GM21360 (cell line): Measurements from ENCODE around the gene ATP2A2.
"Not testable (repeated sequence)": the region's sequence is repeated elsewhere in the genome, so short reads cannot be mapped to it uniquely, and the experiment has no call there.

ENCODE experiments used
- ATAC-seq: cut with Tn5 transposase; IDR thresholded peaks from one replicate; pipeline ENCODE4 v1.9.1; 2021; ENCODE audit warnings: mild to moderate bottlenecking, moderate library complexity; ENCODE audit not compliant: unreplicated experiment

Gene ATP2A2

DNA sequence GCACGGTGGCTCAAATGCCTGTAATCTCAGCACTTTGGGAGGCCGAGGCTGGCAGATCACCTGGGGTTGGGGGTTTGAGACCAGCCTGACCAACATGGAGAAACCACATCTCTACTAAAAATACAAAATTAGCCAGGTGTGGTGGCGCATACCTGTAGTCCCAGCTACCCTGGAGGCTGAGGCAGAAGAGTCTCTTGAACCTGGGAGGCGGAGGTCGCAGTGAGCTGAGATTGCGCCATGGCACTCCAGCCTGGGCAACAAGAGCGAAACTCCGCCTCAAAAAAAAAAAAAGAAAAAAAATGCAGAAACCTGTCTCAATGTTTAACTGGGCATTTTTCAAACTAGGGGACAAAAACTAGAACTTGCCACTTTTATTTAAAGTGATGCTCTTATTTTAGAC is 59.2 kb downstream of the ATP2A2 start:
- not testable (repeated sequence) for ATAC-seq

DNA sequence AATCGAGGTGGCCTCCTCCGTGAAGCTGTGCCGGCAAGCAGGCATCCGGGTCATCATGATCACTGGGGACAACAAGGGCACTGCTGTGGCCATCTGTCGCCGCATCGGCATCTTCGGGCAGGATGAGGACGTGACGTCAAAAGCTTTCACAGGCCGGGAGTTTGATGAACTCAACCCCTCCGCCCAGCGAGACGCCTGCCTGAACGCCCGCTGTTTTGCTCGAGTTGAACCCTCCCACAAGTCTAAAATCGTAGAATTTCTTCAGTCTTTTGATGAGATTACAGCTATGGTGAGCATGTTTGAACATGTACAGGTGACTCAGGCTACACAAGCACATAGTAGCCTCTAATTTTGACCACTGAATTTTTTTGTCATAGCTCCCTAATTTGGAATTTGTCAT is 59.7 kb downstream of the ATP2A2 start:
- no peak for ATAC-seq

DNA sequence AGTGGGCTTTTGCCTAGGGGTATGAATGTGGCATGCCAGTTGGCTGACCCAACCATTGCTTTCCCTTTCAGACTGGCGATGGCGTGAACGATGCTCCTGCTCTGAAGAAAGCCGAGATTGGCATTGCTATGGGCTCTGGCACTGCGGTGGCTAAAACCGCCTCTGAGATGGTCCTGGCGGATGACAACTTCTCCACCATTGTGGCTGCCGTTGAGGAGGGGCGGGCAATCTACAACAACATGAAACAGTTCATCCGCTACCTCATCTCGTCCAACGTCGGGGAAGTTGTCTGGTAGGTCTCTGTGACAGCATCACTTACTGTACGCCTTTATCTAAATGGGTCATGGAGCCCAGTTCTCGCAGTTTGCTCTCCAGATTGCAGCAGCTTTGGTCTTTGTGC is 61.1 kb downstream of the ATP2A2 start:
- no peak for ATAC-seq

DNA sequence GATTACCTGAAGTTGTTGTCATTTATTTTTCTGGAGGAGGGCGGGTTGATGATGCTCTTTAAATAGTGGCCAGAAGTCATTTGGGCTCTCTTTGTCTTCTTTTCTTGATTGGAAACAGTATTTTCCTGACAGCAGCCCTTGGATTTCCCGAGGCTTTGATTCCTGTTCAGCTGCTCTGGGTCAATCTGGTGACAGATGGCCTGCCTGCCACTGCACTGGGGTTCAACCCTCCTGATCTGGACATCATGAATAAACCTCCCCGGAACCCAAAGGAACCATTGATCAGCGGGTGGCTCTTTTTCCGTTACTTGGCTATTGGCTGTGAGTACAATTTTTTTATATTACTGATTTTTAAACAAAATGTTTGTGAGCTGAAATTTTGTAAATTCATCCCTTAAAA is 62.1 kb downstream of the ATP2A2 start:
- no peak for ATAC-seq

DNA sequence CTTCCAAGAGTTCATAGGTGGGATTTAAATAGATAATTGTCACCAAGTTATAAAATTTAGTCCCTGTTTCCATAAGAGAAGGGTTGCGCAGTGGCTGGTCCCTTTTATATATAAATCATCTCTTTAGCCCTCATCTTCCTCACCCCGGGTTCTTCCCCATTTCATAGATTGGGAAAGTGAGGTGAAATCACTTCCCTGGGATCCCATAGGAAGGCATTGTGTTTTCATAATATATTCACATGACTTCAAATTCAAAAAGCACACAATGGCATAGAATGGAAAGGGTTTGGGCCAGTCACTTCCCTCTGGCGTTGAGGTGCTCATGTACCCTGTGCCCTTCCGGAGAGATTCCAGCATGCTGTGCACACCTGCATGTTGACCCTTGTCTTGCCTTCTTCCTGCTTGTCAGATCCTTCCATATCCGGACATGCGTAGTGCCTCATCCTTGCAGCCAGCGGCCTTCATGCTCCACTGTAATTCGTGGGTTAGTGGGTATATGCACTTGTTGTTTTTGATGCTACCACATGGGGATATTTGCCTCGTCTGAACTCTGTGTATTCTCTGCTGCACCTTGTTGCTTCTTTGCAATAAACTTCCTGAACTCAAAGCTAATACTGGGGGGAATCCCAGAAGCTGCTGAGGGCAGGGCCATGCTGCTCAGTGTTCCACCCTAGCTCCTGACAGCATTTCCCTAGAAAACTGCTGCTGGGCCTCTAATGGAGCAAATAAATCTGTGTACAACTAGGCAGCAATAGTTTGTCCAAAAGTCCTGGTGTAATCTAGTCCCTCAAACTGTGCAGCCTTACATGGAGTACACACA is 62.9 kb downstream of the ATP2A2 start:
- ATAC-seq: no peak

DNA sequence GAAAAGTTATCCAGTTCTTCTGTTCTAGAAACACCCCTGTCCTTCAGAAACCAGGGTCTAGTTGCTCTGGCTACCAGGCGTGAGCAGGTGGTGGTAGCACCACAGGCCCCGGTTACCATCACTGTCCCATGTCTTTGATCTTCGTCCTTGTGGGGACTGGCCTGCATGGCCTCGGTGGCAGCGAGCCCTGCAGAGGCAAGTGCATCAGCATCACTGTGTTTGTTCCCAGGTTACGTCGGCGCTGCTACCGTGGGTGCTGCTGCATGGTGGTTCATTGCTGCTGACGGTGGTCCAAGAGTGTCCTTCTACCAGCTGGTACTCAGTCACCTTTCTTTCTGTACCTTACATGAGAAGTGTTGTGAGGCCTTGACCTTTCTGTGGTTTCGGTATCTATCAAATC is 63.6 kb downstream of the ATP2A2 start:
- no peak for ATAC-seq

DNA sequence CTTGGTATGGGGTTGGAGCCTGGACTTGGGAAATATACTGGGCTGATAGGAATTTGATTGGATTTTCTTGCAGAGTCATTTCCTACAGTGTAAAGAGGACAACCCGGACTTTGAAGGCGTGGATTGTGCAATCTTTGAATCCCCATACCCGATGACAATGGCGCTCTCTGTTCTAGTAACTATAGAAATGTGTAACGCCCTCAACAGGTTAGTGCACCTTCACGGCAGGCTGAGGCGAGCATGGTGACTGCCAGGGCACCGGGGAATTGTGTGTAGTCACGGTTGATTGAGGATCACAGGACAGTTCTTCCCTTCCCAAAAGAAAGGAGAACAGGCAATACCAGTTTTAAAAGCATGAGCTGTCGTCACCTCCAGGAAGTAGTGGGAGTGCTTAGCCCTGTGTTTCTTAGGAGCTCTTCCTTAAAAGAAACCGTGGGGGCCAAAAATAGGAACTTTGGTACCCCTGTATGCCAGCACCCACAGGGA is 64.2 kb downstream of the ATP2A2 start:
- ATAC-seq: no peak

DNA sequence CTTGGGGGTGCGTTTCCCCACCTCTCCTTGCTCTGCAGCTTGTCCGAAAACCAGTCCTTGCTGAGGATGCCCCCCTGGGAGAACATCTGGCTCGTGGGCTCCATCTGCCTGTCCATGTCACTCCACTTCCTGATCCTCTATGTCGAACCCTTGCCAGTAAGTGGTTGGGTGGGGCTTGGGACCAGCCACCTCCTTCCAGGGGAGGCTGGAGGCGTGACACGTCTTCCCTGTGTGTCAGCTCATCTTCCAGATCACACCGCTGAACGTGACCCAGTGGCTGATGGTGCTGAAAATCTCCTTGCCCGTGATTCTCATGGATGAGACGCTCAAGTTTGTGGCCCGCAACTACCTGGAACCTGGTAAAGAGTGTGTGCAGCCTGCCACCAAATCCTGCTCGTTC is 64.9 kb downstream of the ATP2A2 start:
- ATAC-seq: no peak

DNA sequence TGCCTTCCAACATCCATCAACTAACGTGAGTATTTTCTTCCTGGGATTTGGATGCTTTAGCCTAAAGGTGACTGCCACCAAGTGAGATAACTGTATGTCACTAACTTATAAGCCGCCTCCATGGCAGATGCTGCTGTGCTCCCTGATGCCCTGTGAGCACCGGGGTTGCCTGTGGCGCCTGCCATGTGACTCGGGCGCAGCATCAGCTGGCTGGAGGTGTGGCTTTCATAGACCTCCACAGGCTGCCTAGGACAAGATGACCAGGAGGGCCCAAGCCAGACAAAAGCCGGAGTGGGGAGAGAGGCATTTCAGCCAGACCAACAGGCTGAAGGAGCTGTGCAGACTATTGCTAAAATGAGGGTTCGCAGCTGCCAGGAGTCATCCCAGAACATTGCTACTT is 66.7 kb downstream of the ATP2A2 start:
- ATAC-seq: no peak

DNA sequence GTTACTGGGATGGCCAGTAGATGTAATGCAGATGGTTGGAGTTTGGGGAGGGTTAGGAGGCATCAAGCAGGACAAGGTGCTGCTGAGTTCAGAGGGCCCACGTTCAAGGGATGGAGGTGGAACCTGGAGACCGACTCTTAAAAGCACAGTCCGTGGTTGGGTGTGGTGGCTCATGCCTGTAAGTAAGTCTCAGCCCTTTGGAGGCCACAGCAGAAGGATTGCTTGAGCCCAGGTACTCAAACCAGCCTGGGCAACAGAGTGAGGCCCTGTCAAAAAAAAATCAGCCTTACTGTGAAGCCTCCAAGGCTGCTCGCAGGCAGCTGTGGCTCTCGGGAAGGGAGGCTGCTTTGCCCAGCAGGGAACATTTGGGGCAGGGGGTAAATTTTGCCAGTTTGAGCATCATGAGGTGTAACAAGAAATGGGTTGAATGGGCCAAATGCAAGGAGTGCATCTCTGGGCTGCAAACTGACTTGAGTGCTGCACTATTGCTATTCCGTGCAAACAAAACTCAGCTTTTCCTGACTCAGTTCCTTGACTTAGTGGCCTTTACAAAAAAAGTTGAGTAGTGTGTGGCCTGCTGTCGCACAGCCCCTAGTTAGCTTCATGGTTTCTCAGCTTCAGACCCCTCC is 67.5 kb downstream of the ATP2A2 start:
- no peak for ATAC-seq

DNA sequence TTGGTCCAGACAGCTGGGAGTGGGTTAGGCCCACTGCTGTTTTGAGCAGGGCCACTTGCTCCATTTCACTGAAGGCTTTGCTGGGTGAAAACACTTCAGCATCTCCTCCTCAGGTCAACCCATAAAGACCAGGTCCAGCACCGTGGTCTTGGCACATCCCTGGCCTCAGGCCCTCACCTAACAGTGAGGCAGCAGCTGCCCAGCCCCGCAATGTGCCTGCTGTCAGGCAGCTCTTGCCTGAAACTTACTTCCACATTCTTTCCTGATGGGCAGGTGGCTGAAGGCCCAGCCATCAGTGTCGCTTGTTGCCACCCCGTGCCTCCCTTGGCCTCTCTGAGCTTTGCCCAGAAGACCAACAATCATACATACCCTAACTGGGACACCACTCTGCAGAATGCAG is 68.0 kb downstream of the ATP2A2 start:
- ATAC-seq: no peak

DNA sequence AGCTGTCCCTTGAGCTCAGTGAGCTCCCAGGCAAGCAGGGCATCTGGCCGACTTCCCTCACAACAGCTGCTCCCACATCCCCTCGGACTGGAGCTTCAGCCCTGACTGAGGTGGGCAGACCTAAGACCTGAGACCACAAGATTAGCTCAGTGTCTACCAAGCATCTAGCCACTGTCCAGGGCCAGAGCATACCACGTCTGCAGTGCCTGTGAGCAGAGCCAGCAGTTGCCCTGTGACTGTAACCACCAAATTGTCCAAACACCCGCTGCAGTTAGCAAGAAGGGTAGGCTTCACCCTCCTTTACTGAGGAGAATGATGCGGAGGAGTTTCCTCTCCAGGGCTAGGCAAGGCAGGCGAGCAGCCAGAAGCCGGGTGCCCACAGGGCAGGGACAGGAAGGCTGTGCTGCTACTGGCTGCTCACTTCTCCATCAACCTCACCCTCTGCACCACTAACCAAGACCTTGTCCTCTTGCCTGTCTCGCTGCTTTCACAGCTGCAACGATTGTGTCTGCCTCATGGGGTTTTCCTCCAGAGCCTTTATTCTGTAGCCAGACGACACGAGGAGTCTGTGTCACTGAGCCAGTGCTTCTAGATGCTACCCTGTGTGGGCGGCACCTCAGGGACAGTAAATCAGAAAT is 68.6 kb downstream of the ATP2A2 start:
- ATAC-seq: peak; percentile 54

DNA sequence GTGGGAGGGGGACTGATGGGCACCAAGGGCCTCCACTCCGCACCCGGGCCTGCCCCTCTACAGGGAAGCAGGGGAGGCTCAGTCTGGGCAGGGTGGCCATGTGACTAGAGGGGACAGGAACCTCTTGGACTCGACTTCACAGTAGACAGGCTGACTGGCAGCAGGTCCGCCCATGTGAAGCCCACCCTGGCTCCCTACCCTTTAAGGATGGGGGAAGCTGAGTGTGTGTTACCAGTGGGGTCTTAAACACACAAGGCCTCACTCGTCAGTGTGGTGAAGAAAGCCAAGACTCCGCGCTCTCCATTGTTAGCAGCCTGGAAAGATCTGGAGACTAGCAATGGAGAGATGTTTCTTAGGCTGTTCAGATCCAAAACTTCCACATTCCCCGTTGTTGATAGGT is 70.1 kb downstream of the ATP2A2 start:
- ATAC-seq: no peak

DNA sequence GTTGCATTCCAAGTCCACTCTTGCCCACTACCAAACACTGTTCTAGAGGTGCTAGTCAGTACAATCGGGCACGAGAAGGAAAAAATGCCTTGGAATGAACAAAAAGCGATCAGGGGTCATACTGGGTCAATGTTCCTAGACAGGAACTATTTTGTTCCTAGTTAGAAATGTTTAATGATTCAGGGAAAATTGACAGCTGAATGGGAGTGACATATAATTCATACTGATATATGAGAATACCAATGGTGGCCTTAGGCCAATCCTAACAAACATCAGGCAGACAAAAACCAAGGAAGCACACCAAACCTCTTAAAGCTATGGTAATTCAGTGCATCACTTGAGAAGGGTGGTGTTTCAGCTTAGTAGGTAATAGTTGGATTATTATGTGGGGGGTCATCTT is 71.4 kb downstream of the ATP2A2 start:
- no peak for ATAC-seq

DNA sequence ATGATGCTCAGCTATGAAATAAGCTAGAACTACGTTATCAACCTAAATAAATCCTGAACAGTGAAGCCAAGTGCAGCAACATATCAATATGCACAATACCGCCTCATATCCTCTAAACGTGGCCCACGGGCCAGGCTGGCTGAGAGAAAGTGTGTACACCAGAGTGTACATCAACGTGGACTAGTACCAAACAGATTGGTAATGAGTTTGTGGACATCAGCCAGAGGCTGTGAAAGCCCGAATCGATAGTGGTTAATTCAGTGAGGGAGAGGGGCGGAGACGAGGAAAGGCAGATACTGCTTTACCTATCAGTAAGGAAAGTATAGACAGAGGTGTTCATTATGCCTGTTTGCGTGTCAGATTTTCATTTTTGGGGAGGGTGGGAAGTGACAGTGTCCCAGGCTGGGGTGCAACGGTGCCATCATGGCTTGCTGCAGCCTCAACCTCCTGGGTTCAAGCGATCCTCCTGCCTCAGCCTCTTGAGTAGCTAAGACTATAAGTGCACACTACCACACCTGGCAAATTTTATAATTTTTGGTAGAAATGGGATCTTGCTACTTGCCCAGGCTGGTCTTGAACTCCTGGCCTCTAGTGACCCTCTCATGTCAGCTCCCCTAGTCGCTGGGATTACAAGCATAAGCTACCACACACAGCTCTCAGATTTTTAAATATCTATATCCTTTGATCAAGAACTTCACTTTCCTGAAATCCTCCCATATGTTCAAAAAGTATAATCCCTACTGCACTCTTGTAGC is 72.3 kb downstream of the ATP2A2 start:
- no peak for ATAC-seq

DNA sequence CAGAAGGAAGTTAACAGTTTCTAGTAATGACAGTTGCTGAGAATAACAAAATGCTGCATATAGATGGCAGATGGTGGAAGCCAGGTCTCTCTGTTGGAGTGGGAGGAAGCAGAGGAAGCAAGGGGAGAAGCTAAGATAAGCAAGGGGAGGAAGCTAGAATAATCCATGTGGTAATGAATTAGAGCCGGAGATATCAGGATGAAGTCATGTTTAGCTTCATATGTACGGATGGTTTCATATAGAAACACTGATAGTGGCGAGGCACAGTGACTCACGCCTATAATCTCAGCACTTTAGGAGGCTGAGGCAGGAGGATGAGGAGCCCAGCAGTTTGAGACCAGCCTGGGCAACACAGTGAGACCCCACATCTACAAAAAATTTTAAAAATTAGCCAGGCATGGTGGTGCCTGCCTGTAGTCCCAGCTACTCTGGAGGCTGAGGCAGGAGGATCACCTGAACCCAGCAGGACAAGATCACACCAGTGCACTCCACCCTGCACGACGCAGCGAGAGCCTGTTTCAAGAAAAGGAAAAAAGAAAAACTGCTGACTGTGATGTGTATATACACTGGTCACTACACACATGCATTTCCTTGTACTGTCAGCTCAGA is 73.2 kb downstream of the ATP2A2 start:
- ATAC-seq: no peak

DNA sequence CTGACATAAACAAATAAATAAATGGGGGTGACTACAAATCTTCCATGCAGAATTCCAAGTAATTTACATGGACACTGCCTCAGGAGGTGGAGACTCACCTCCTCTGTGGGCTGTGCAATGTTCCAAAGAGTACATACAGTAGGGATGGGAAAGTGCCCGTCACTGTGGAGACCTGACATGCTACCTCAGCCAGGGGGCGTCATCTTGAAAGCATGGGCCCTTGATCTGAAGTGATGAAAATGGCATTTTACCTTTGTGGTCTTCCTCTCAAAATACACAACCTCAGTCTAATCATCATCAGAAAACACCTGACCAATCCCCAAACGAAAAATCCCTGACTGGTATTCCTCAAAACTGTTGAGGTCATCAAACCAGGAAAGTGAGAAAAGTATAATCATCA is 74.0 kb downstream of the ATP2A2 start:
- ATAC-seq: no peak

DNA sequence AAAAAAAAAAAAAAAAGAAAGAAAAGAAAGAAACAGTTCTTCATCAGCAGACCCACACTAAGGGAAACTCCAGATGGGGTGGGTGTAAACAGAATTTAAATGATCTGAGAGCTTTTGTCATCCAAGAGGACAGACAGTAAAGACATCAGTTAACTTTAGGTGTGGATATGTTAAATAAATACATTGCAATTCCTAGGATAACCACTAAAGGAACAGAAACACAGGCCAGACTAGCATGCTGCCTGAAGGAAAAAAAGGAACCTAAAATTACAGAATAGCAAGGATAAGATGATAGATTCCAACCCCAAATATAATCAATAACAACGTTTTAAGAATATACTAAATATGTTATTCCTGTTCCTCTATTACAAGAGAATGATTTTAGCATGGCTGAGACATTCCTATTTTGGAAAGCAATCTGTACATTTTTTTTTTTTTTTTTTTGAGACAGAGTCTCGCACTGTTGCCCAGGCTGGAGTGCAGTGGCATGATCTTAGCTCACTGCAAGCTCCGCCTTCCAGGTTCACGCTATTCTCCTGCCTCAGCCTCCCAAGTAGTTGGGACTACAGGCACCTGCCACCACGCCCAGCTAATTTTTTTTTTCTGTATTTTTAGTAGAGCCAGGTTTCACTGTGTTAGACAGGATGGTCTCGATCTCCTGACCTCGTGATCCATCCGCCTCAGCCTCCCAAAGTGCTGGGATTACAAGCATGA is 77.5 kb downstream of the ATP2A2 start:
- ATAC-seq: not testable (repeated sequence)

DNA sequence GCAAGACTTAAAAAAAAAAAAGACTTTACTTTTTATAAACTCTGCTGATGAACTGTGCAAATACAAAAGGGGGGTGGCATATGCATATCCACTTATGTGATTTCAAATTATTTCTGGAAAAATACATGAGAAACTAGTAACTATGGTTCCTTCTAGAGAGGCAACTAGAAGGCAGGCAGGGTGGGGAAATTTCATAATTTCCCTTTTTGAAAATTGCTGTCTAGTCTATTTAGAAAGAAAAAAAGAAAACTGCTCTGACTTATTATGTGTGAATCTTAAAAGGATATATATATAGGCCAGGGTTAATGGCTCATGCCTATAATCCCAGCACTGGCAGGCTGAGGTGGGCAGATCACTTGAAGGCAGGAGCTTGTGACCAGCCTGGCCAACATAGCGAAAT is 80.2 kb downstream of the ATP2A2 start:
- no peak for ATAC-seq
